Urinary bladder (tissue), 4 donors: ENCODE measurements around the gene AOAH. TPM values are rescaled to one million over a fixed set of nuclear protein-coding genes. Genes with fewer than 3 reads are reported as not detected.

ENCODE experiments used
- DNase-seq: peaks from one replicate; pipeline ENCODE4 v3.0.0-alpha.2; 2015; ENCODE audit errors: extremely low spot score
- H3K27ac ChIP-seq: one replicate; pipeline ENCODE4 v1.5.1; 2013; ENCODE audit warnings: low read depth, mild to moderate bottlenecking, moderate library complexity
- H3K36me3 ChIP-seq: one replicate; pipeline ENCODE4 v1.6.1; 2013; ENCODE audit warnings: mild to moderate bottlenecking, moderate library complexity; ENCODE audit not compliant: insufficient read depth
- H3K4me1 ChIP-seq: one replicate; pipeline ENCODE4 v1.6.1; 2013; ENCODE audit warnings: mild to moderate bottlenecking, moderate library complexity; ENCODE audit not compliant: insufficient read depth
- H3K4me3 ChIP-seq: one replicate; pipeline ENCODE4 v1.5.1; 2013; ENCODE audit warnings: low read depth, low read length
- WGBS: extraction: QIAGEN DNeasy Blood & Tissue Kit; methylation state at CpG from one replicate; pipeline ENCODE4 v1.1.7; 2013; 5-methylcytosine and 5-hydroxymethylcytosine counted together
- polyA plus RNA-seq: library from polyadenylated mRNA; stranded (reverse); fragments of 200-250 nt; gene quantifications from one replicate; pipeline ENCODE4 v1.2.3, GENCODE V29; 2013
- total RNA-seq: library from RNA; depleted of rRNA; stranded (reverse); fragments of >200 nt; gene quantifications from one replicate; pipeline ENCODE4 v1.2.3, GENCODE V29; 2014
- donor health status: healthy with polysubstance abuse.
- donor health status: healthy.

The AOAH gene
- total and polyA plus RNA-seq, 2 donors: 4.3 to 7.1 TPM

- no peak for DNase-seq
- no peaks in the 10 kb centered on the region for H3K4me1 ChIP-seq
- whole genome bisulfite sequencing: 78% methylated on average over 2 of the region's 2 CpGs
These were observed 25.1 kb upstream of the AOAH start for GRCh38 chr7:36749282-36749960.

GRCh38 chr7:36748017-36748487 is 23.8 kb upstream of the AOAH start:
- DNase-seq: no peak
- Histone ChIP-seq H3K4me3 (no peak overlapping the region), H3K27ac (no peak overlapping the region), H3K4me1 (no peaks in the 10 kb centered on the region), H3K36me3 (no peaks in the 10 kb centered on the region)
- WGBS: 81% methylated on average over 7 of the region's 7 CpGs

More at GRCh38 chr7:36749282-36749960, 25.1 kb upstream of the AOAH start:
- Histone ChIP-seq H3K36me3 (no peaks in the 10 kb centered on the region), H3K27ac (no peak overlapping the region), H3K4me3 (no peak overlapping the region)

- H3K27ac ChIP-seq: no peak overlapping the region
- no peak for DNase-seq
- H3K4me3 ChIP-seq: no peak overlapping the region
- no peaks in the 10 kb centered on the region for H3K36me3 ChIP-seq
- H3K4me1 ChIP-seq: no peaks in the 10 kb centered on the region
- 81% methylated on average over 4 of the region's 4 CpGs for WGBS
These were observed 23.2 kb upstream of the AOAH start for GRCh38 chr7:36747280-36748016.

GRCh38 chr7:36746347-36746746 is 22.1 kb upstream of the AOAH start:
- H3K4me1 ChIP-seq: no peaks in the 10 kb centered on the region
- H3K36me3 ChIP-seq: no peaks in the 10 kb centered on the region
- WGBS: 56% methylated on average over 5 of the region's 5 CpGs
- H3K4me3 ChIP-seq: no peak overlapping the region
- DNase-seq: no peak
- H3K27ac ChIP-seq: no peak overlapping the region

GRCh38 chr7:36742911-36743775 is 18.8 kb upstream of the AOAH start:
- no peak for DNase-seq
- 79% methylated on average over 6 of the region's 6 CpGs for WGBS
- Histone ChIP-seq H3K4me1 (no peaks in the 10 kb centered on the region), H3K36me3 (no peaks in the 10 kb centered on the region), H3K4me3 (no peak overlapping the region), H3K27ac (no peak overlapping the region)

GRCh38 chr7:36741866-36742265 is 17.6 kb upstream of the AOAH start:
- Histone ChIP-seq H3K27ac (no peak overlapping the region), H3K4me1 (no peaks in the 10 kb centered on the region), H3K36me3 (no peaks in the 10 kb centered on the region), H3K4me3 (no peak overlapping the region)
- no peak for DNase-seq
- WGBS: 83% methylated on average over 3 of the region's 3 CpGs

- Histone ChIP-seq H3K4me1 (no peaks in the 10 kb centered on the region), H3K27ac (no peak overlapping the region), H3K36me3 (no peaks in the 10 kb centered on the region), H3K4me3 (no peak overlapping the region)
- 93% methylated on average over 3 of the region's 3 CpGs for WGBS
- no peak for DNase-seq
These were observed 15.1 kb upstream of the AOAH start for GRCh38 chr7:36739351-36739750.

- no peak overlapping the region for H3K27ac ChIP-seq
- no peaks in the 10 kb centered on the region for H3K36me3 ChIP-seq
- 75% methylated on average over 6 of the region's 6 CpGs for WGBS
- H3K4me1 ChIP-seq: no peaks in the 10 kb centered on the region
- no peak for DNase-seq
- no peak overlapping the region for H3K4me3 ChIP-seq
These were observed 12.6 kb upstream of the AOAH start for GRCh38 chr7:36736899-36737211.

- Histone ChIP-seq H3K27ac (no peak overlapping the region), H3K36me3 (no peaks in the 10 kb centered on the region), H3K4me3 (no peak overlapping the region), H3K4me1 (no peaks in the 10 kb centered on the region)
- WGBS: 79% methylated on average over 4 of the region's 4 CpGs
- DNase-seq: no peak
These were observed 12.0 kb upstream of the AOAH start for GRCh38 chr7:36736090-36736898.

- Histone ChIP-seq H3K27ac (no peak overlapping the region), H3K36me3 (no peaks in the 10 kb centered on the region), H3K4me1 (no peaks in the 10 kb centered on the region), H3K4me3 (no peak overlapping the region)
- no peak for DNase-seq
- 68% methylated on average over 2 of the region's 2 CpGs for WGBS
These were observed 10.9 kb upstream of the AOAH start for GRCh38 chr7:36735172-36735571.

GRCh38 chr7:36734731-36735130 is 10.4 kb upstream of the AOAH start:
- Histone ChIP-seq H3K4me1 (no peaks in the 10 kb centered on the region), H3K36me3 (no peaks in the 10 kb centered on the region), H3K27ac (no peak overlapping the region), H3K4me3 (no peak overlapping the region)
- WGBS: 83% methylated on average over 3 of the region's 3 CpGs
- DNase-seq: no peak

- Histone ChIP-seq H3K36me3 (no peaks in the 10 kb centered on the region), H3K4me1 (no peaks in the 10 kb centered on the region), H3K27ac (no peak overlapping the region), H3K4me3 (no peak overlapping the region)
- 93% methylated on average over 3 of the region's 3 CpGs for WGBS
- DNase-seq: no peak
These were observed 9.1 kb upstream of the AOAH start for GRCh38 chr7:36733411-36733810.

GRCh38 chr7:36732806-36733205 is 8.5 kb upstream of the AOAH start:
- WGBS: 81% methylated on average over 1 of the region's 1 CpG
- H3K27ac ChIP-seq: no peak overlapping the region
- DNase-seq: no peak
- H3K36me3 ChIP-seq: no peaks in the 10 kb centered on the region
- no peak overlapping the region for H3K4me3 ChIP-seq
- no peaks in the 10 kb centered on the region for H3K4me1 ChIP-seq
